Ascending aorta (tissue), 2 donors: ENCODE measurements around the gene WDR35. TPM values are rescaled to one million over a fixed set of nuclear protein-coding genes. Genes with fewer than 3 reads are reported as not detected.

Experiments used
- DNase-seq, 2 donors: peaks; one replicate each; pipeline ENCODE4 v3.0.0-alpha.2; 2019; ENCODE audit warnings: low spot score in 2 of 2
- H3K27ac ChIP-seq, 2 donors: fragments of 200-600 bp; sonication (generic); one replicate each; pipeline ENCODE4 v1.5.1; 2016 to 2017; ENCODE audit warnings: mild to moderate bottlenecking in 1 of 2
- H3K27me3 ChIP-seq: fragments of 200-600 bp; sonication (generic); one replicate; pipeline ENCODE4 v1.5.1; 2017
- H3K36me3 ChIP-seq, 2 donors: fragments of 200-600 bp; sonication (generic); one replicate each; pipeline ENCODE4 v1.5.1; 2016
- H3K4me1 ChIP-seq, 2 donors: fragments of 200-600 bp; sonication (generic); one replicate each; pipeline ENCODE4 v1.5.1; 2016 to 2017; ENCODE audit warnings: mild to moderate bottlenecking in 1 of 2
- H3K4me3 ChIP-seq, 2 donors: fragments of 200-600 bp; sonication (generic); one replicate each; pipeline ENCODE4 v1.5.1; 2016 to 2017; ENCODE audit warnings: mild to moderate bottlenecking in 1 of 2
- H3K9me3 ChIP-seq, 2 donors: fragments of 200-600 bp; sonication (generic); one replicate each; pipeline ENCODE4 v1.5.1; 2016
- intact Hi-C: fragments of 100-400 bp; cut with DNase I; formaldehyde crosslinking; loops from one replicate; pipeline ENCODE4 v1.15.1; 2023
- total RNA-seq: library from RNA; depleted of rRNA; stranded (reverse); fragments of >200 nt; gene quantifications from one replicate; pipeline ENCODE4 v1.1.0, GENCODE V29; 2016
- TF ChIP-seq, protein P1 (sequence below), 3 experiments: fragments of 200-600 bp in 2 of 3; fragments of 450-650 bp in 1 of 3; sonication (generic) in 2 of 3; IDR thresholded peaks; one replicate each; pipeline ENCODE4 v1.5.1; 2016 to 2019; ENCODE audit warnings: antibody characterized with exemption in 3 of 3, mild to moderate bottlenecking in 1 of 3, moderate library complexity in 1 of 3

Gene WDR35
- total RNA-seq, 1 donor from 2014 or later, result 2.1 TPM

DNA sequence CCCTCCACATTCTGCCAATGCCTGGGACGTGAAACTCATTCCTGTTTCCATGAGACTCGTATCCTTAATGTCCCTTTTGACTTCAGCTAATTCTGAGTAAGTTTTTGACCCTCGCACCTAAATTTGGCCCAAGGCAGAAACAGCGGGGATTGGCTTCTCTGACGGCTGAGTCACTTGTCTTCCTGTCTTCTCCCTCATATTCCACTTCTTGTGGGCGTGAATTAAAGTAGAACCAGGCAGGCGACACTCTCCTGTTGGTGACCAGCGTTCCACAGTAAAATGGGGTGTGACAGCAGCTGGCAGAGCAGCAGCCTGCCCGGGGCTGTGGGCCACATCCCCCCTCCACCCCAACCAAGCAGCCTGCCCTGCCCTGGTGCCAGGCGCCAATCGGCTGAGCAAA, 103.6 kb downstream of the WDR35 start:
- Histone ChIP-seq H3K27ac (no peak overlapping the region), H3K36me3 (no peaks in the 10 kb centered on the region), H3K4me1 (peaks cover 0 to 4% of the 10 kb centered on the region in 2 donors), H3K27me3 (no peaks in the 10 kb centered on the region), H3K4me3 (no peak overlapping the region), H3K9me3 (no peaks in the 10 kb centered on the region)
- TF ChIP-seq, protein P1, sequence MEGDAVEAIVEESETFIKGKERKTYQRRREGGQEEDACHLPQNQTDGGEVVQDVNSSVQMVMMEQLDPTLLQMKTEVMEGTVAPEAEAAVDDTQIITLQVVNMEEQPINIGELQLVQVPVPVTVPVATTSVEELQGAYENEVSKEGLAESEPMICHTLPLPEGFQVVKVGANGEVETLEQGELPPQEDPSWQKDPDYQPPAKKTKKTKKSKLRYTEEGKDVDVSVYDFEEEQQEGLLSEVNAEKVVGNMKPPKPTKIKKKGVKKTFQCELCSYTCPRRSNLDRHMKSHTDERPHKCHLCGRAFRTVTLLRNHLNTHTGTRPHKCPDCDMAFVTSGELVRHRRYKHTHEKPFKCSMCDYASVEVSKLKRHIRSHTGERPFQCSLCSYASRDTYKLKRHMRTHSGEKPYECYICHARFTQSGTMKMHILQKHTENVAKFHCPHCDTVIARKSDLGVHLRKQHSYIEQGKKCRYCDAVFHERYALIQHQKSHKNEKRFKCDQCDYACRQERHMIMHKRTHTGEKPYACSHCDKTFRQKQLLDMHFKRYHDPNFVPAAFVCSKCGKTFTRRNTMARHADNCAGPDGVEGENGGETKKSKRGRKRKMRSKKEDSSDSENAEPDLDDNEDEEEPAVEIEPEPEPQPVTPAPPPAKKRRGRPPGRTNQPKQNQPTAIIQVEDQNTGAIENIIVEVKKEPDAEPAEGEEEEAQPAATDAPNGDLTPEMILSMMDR (IDR thresholded peaks at IDR 0.05), result no peak
- no peak for DNase-seq
- intact Hi-C loops, result no loop called here

DNA sequence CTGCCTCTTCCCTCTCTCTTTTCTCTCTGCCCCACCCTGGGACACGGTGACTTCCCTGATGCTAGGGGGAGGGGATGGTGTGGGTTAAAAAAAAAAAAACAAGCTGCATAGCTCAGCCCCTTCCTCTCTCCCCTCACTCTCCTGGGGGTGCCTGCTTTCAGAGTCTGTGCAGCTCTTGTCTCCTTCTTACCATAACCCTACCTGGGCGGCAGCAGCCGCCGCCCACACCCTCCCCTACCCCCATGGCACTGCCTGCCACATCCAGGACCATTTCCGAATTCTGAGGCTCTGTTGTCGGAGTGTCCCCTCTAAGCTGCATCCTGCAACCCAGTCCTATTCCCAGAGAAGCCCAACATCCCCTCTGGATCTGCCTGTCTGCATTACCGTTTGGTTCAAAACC, 104.1 kb downstream of the WDR35 start:
- TF ChIP-seq, protein P1 (IDR thresholded peaks at IDR 0.05), result no peak
- H3K9me3 ChIP-seq, result no peaks in the 10 kb centered on the region
- DNase-seq, result no peak
- H3K36me3 ChIP-seq, result no peaks in the 10 kb centered on the region
- no peak overlapping the region for H3K27ac ChIP-seq
- intact Hi-C loops, result no loop called here
- H3K27me3 ChIP-seq, result no peaks in the 10 kb centered on the region
- no peak overlapping the region for H3K4me3 ChIP-seq
- H3K4me1 ChIP-seq, result peaks cover 0 to 4% of the 10 kb centered on the region in 2 donors

DNA sequence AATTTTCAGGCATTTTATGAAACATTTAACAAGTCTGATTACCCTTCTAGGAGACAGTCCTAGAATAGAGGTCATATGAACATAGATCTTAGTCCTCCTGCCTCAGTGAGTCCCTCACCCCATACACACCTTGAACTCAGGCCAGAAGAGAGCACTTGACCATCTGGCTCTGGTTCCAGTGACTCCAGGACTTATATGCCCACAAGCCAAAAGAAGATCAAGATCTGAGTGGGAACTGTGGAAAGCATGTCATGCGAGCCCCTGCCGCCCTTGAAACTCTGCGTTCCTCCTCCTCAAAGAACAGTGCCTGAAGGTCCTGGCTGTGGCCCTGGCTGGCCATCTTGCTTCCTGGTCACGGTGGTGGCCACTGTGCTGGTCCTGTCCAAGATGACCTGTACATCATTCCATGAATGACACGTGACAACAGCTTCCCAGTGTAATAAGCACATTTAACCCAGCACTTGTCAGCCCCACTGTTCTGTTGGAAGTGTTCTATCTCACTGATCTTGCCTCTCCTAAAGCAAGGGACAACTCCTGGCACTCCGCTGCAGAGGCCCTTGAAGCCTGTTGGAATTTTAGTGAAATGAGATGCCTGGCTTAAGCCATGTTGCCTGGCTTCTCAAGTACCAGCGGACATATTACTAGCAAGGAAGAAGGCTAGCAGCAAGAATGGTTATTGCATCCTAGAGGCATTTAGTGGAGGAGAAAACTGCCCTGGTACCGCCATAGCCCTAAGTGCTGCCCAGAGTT, 105.8 kb downstream of the WDR35 start:
- Histone ChIP-seq H3K36me3 (no peaks in the 10 kb centered on the region), H3K27me3 (no peaks in the 10 kb centered on the region), H3K9me3 (no peaks in the 10 kb centered on the region), H3K4me1 (no peaks in the 10 kb centered on the region), H3K27ac (no peak overlapping the region), H3K4me3 (no peak overlapping the region)
- DNase-seq, result no peak
- intact Hi-C loops, result no loop called here
- TF ChIP-seq, protein P1 (IDR thresholded peaks at IDR 0.05), result no peak

DNA sequence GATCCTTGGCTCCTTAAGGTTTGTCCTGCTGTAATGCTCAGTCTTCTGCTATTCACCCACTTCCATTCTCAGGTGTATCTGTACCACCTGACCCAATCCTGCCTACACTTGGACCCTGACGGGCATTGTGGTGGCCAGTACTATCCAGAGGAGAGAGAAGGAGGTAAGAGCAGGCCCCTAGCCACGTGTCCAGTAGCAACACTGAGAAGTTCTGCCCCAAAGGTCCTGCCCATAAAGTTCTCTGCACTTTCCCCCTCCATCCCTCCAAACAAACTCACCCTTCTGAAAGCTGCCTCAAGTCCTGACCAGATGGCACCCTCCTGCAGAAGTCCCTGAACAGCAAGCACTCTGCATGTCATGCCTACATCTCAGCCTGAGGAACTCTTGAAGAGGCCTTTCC, 106.4 kb downstream of the WDR35 start:
- Histone ChIP-seq H3K27ac (no peak overlapping the region), H3K4me1 (no peaks in the 10 kb centered on the region), H3K9me3 (no peaks in the 10 kb centered on the region), H3K27me3 (no peaks in the 10 kb centered on the region), H3K36me3 (no peaks in the 10 kb centered on the region), H3K4me3 (no peak overlapping the region)
- intact Hi-C loops, result no loop called here
- TF ChIP-seq, protein P1 (IDR thresholded peaks at IDR 0.05), result no peak
- DNase-seq, result no peak

DNA sequence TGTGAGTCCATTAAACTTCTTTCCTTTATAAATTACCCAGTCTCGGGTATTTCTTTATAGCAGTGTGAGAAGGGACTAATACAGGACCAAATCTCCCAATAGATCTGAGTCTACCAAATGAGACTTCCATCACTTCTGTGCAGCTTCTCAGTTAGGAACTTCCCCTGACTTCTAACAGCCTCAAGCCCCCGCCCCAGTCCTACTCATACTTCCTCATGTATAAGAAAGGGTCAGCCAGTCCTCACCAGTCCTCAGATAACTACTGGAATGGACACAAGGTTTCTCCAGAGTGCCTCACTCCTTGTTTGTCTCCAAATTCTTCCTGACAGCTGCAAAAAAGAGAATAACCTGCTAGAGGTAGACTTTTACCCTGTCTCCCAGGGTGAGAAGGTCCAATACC, 107.6 kb downstream of the WDR35 start:
- Histone ChIP-seq H3K27me3 (no peaks in the 10 kb centered on the region), H3K36me3 (no peaks in the 10 kb centered on the region), H3K27ac (no peak overlapping the region), H3K9me3 (no peaks in the 10 kb centered on the region), H3K4me3 (no peak overlapping the region), H3K4me1 (no peaks in the 10 kb centered on the region)
- no peak for DNase-seq
- TF ChIP-seq, protein P1 (IDR thresholded peaks at IDR 0.05), result no peak
- intact Hi-C loops, result no loop called here

DNA sequence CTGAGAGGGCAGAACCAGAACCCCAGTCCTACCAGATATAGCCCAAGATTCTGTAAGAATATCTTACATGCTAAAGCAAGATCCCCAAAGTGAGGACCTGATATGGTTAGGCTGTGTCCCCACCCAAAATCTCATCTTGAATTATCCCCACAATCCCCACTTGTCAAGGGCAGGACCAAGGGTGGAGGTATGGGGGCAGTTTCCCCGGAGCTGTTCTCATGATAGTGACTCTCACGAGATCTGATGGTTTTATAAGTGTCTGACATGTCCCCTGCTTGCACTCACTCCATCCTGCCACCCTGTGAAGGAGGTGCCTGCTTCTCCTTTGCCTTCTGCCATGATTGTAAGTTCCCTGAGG, 108.0 kb downstream of the WDR35 start:
- H3K27me3 ChIP-seq, result no peaks in the 10 kb centered on the region
- no peak overlapping the region for H3K4me3 ChIP-seq
- no peaks in the 10 kb centered on the region for H3K36me3 ChIP-seq
- DNase-seq, result no peak
- no peak overlapping the region for H3K27ac ChIP-seq
- TF ChIP-seq, protein P1 (IDR thresholded peaks at IDR 0.05), result no peak
- intact Hi-C loops, result no loop called here
- H3K9me3 ChIP-seq, result no peaks in the 10 kb centered on the region
- H3K4me1 ChIP-seq, result no peaks in the 10 kb centered on the region
